GM18507 (cell line): ENCODE results near the gene NLGN1.

Experiments used
- DNase-seq: peaks from one replicate; pipeline ENCODE4 v3.0.0; 2011; ENCODE audit warnings: low read depth; ENCODE audit not compliant: insufficient read length; ENCODE audit errors: extremely low spot score
- FAIRE-seq: peaks from 2 replicates; lab custom pipeline; 2011; peaks lifted over from hg19 to GRCh38; lab: Jason Lieb, UNC

The NLGN1 gene

DNA sequence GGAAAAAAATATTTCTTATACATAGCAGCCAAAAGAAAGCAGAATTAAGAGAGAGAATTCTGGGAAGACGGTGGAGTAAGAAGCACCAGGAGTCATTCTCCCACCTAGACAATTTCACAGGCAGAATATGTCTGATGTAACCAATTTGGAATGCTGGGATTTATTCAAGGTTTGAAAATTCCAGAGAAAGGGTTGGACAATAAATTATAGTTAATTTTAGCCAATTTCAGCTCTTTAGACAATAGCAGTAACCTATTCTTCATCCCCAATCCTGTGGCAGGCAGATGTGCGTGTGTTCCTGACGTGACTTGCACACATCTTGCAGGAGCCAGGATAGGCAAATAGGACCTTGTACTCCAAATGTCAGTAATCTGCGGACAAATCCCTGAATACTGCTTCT, 920.6 kb downstream of the NLGN1 start:
- DNase-seq = no peak
- no peak for FAIRE-seq

DNA sequence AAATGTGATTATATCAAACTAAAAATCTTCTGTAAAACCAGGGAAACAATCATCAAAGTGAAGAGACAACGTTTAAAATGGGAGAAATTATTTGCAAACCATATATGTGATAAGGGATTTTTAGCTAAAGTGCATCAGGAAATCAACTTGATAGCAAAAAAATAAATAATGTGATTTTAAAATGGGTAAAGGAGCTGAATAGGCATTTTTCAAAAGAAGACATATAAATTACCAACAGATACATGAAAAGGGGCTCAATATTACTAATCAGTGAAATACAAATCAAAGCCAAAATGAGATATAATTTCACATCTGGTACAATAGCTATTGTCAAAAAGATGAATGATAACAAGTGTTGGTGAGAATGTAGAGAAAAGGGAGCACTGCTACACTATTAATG, 924.0 kb downstream of the NLGN1 start:
- FAIRE-seq = no peak

DNA sequence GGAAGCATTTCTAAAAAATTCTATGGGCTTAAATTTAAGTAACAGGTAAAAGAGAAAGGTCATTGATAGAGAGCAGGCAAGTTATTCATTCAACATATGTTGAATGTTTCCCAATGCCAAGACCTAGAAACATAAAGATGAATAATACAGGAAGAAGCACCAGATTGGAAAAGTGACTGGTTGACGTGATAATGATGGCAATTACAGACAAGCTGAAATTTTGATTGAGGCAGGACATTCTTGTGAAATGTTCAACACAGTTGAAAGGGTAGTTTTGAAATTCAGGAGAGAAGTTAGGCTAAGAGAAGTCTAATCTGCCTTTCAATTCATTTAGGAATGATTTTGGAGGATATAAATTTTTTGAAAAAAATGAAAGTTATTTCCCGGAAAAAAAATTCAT, 925.2 kb downstream of the NLGN1 start:
- FAIRE-seq (no peak), DNase-seq (no peak)

More for the DNA sequence above, 924.0 kb downstream of the NLGN1 start:
- no peak for DNase-seq

DNA sequence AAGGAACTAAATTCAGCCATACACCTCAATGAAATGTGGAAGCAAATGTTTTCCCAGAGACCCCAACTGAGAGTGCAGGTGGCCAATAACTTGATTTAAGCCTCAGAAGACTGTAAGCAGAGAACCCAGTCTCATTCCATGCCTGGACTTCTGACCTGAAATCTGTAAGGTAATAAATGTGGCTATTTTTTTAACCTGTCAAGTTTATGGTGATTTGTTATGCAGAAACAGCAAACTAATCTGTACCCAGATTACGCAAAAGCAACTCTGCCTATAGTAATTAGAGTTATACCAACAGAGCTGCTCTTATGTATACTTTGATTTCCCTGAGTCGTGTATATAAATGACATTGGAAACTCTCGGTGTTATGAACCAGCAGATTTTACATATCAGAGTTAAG, 927.6 kb downstream of the NLGN1 start:
- no peak for FAIRE-seq

DNA sequence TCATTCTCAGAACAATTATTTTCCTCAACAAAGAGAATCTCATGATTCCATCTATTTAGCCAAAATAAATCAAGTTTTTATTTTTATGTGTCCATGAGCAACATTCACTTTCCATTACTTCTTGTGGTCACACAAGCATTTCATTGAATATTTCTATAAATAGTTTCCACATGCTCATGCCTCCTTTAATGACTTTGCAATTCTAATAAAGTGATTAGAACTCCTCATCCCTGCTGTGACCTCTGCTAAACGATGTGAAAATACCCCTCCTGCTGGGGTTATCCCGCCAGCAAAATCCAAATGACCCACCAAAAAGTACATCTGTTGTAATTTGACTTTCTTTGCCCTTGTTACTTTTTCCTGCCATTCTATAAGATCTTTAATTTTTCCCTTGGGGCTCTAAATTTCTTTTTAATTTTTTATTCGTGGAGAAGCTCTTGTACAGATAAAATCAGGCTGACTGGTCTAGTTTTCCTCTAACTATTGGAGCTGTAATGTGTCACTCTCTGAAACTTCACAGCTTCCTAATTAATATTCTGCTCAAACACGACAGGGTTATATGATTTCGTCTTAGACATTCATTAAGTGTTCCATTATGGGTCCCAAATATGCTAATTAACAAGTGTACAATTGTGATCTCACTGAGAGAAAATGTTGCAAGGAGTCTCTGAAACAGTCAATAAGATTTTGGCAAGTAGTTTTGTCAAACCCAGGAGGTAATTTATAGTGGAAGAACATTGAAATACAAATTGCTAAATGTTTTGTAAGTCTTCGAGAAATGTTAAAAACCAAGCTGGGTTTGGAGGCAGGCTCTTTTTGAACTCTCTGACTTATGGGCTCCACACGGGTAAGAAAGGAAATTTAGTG, 928.5 kb downstream of the NLGN1 start:
- DNase-seq (no peak), FAIRE-seq (no peak)

More for the DNA sequence above, 927.6 kb downstream of the NLGN1 start:
- DNase-seq = no peak

DNA sequence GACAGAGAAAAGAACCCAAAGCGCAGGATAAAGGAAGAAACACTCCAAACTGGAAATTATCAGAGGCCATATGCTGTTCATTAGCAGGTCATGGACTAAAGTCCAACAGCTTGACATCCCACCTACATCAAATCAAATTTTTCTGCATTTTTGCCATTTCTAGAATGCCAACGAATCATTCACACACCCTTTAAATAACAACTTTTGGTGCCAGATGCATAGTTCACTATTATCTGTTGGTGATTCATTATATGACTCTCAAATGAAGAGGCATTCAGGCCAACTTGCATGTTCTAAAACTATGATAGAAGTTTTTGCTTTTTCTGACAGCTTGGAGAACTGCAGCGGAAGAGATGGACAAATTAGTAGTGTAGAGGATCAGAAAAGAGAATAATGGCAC, 931.8 kb downstream of the NLGN1 start:
- no peak for FAIRE-seq
- no peak for DNase-seq

DNA sequence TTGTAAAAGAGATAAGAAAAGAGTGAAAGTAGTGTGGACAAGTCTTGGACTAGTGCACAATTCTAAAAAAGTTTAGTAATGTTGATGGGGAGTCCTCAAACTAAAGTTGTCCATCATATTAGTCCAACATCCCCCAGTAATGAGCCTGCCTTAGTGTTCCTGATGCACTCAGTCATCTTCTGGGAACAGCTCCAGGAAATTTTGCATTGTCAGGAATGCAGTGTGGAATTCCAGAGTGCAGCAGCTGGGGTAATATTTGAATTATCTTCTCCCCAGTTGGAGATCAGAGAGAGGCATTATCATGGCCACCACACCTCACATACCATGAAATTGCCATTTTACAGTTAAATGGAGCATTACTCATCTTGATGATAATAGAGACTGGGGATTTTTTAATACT, 932.8 kb downstream of the NLGN1 start:
- no peak for DNase-seq
- FAIRE-seq = no peak

DNA sequence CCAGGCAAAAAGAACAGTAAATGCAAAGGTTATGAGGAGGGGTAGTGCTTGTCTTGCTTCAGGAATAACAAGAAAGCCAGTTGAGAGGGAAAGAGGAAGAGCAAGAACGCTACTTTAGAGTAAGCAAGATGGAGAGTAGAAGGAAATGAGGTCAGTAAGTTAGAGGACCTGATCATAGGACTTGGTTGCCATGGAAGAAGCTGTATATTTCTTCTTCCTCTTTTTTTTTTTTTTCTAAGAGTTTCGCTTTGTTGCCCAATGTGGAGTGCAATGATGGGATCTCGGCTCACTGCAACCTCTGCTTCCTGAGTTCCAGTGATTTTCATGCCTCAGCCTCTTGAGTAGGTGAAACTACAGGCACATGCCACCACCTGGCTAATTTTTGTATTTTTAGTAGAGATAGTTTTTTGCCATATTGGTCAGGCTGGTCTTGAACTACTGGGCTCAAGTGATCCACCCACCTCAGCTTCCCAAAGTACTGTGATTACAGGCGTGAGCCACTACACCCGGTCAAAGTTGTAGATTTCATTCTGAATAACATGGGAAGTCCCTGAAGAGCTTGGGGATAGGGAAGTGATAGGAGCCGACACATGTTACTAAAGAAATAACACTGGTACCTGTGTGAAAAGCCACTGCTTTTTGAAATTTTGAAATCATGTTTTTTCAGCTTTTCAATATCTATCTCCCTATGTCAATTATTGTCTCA, 933.7 kb downstream of the NLGN1 start:
- DNase-seq = no peak

DNA sequence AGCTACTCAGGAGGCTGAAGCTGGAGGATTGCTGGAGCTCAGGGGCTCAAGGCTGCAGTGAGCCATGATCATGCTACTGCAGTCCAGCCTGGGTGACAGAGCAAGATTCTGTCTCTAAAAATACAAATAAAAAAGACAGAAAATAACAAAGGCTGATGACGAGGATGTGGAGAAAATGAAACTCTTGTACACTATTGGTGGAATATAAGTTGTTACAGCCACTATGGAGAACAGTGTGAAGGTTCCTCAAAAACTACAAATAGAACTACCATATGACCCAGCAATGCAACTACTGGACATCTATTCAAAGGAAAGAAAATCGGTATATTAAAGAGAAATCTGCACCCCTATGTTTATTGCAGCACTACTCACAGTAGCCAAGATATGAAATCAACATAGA, 934.8 kb downstream of the NLGN1 start:
- no peak for DNase-seq
- no peak for FAIRE-seq

More for the DNA sequence above, 933.7 kb downstream of the NLGN1 start:
- FAIRE-seq = no peak

DNA sequence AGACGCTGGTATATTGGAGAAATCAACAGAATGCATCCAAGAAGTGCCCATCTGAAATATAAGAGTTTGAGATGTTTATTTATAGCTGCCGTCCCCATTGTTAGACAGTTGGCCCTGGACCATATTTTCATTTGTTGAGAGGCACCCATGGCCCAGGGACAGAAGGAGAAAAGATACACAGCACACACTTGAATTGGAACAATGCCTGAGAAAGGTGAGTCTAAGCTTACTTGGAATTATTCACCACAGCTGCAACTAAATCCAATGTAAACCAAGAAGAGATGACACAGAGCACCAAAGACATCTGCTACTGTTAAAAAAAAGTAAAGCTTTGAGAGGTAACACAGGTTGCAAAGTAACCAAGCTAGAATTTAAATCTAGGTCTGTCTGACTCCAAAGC, 936.1 kb downstream of the NLGN1 start:
- DNase-seq (no peak), FAIRE-seq (no peak)

DNA sequence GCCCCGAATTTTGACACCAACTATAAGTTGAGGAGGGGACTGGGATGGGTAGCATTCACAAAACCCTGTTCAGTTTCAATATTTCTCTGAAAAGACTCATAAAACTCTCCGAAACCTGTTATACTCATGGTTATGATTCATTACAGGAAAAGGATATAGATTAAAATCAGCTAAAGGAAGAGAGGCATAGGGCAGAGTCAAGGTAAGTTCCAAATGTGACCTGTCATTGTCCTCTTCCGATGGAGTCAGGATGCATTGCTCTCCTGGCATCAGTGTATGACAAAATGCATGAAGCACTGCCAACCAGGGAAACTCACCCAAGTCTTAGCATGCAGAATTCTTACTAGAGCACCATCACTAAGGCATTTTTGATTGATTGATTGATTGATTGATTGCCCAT, 936.6 kb downstream of the NLGN1 start:
- FAIRE-seq (no peak), DNase-seq (no peak)

DNA sequence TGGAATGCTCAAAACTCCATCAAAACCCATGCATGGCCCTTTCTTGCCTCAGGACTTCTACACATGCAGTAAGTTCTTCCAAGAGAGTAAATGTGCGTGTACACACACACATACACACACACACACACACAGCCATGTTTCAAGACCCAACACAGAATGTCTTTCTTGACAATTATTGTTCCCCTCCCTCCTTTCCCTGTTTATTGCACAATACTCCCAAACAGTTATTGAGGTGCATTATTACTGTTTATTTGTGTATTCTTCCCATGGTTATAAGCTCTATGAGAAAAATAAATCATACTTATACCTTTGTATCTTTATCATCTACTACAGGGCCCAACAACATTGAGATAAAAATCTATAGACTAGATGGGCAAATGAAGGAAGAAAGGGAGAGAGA, 937.8 kb downstream of the NLGN1 start:
- FAIRE-seq (no peak), DNase-seq (no peak)

DNA sequence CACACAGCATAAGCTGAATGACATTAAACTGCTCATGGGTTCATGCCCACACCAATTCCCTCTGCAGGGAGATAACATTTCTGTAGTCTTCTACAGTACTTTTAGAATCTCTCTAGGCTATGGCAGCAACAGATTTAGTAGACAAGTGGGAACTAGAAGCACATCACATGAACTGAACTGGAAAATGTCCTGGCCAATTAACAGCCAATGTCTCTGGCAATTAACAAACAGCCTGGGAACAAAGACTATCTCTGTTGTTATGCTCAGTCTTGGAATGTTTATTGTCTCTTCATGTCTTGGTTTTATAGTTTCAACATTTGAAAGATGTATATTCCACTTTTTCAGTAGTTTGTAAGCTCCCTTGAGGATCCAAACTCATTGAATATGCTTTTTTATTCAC, 938.4 kb downstream of the NLGN1 start:
- FAIRE-seq = no peak
- DNase-seq = no peak
